Neutrophil (primary cell): ENCODE data around the gene GPBAR1.

Experiments used
- H3K27ac ChIP-seq: fragments of 200-600 bp; sonication (generic); 2 replicates; pipeline ENCODE4 v1.5.1; 2016; ENCODE audit warnings: mild to moderate bottlenecking, moderate library complexity
- H3K27me3 ChIP-seq: fragments of 200-600 bp; sonication (generic); 2 replicates; pipeline ENCODE4 v1.6.0; 2016; ENCODE audit warnings: mild to moderate bottlenecking
- H3K36me3 ChIP-seq: fragments of 200-600 bp; sonication (generic); 2 replicates; pipeline ENCODE4 v1.5.1; 2017
- H3K4me1 ChIP-seq, 2 experiments: fragments of 200-600 bp in 1 of 2; sonication (generic) in 1 of 2; 1 replicate in 1 of 2; 2 replicates in 1 of 2; pipeline versions ENCODE4 v1.5.1 to v1.6.1; 2013 to 2016; ENCODE audit warnings: low read depth in 1 of 2, low read length in 1 of 2, mild to moderate bottlenecking in 1 of 2, moderate library complexity in 1 of 2; ENCODE audit not compliant: control insufficient read depth in 1 of 2, insufficient read depth in 1 of 2
- H3K4me3 ChIP-seq, 2 experiments: fragments of 200-600 bp in 1 of 2; sonication (generic) in 1 of 2; 1 replicate in 1 of 2; 2 replicates in 1 of 2; pipeline ENCODE4 v1.5.1; 2013 to 2016; ENCODE audit warnings: low read depth in 1 of 2, low read length in 1 of 2, mild to moderate bottlenecking in 1 of 2, moderate library complexity in 1 of 2
- H3K9me3 ChIP-seq: fragments of 200-600 bp; sonication (generic); 2 replicates; pipeline ENCODE4 v1.5.1; 2016
- TF ChIP-seq, protein P1 (sequence below): fragments of 200-600 bp; sonication (generic); IDR thresholded peaks from 2 replicates; pipeline ENCODE4 v1.5.1; 2016; ENCODE audit warnings: antibody characterized with exemption

The GPBAR1 gene

DNA sequence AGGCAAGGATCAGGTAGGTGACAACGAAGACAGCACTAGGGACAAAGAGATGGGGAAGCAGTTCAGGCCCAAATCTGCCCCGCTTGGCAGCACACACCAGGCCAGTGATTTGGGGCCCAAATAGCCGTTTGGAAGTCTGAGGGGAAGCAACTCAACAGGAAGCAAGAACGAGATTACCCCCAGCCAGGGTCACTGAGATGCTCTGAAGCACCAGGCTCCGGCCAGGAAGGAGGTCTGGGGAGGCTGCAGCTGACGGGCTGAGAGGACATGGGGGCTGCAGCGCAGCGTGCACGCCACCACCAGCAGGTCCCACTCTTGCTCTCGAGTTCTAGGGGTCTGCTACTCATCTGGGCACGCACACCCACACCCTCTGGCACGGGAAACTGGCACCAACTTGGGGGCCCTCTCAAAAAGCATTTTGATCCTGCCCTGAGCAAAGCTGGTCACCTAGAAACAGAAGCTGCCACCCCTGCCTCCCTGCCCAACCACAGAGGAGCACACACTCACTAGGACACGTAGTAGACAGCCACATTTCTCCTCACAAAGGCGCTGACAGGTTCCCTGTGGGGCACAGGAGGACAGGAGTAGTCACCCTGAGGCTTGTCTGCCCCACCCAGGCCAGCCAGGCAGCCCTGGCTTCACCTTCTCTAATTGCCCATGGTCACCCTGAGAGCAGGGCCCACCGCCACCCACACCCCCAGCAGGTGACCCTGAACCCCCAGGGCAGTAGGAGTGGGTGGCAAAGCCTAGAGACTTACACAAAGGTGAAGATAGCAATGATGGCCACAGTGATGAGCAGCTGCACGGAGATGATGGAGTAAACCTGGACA lies 17.9 kb downstream of the GPBAR1 start:
- TF ChIP-seq, protein P1, sequence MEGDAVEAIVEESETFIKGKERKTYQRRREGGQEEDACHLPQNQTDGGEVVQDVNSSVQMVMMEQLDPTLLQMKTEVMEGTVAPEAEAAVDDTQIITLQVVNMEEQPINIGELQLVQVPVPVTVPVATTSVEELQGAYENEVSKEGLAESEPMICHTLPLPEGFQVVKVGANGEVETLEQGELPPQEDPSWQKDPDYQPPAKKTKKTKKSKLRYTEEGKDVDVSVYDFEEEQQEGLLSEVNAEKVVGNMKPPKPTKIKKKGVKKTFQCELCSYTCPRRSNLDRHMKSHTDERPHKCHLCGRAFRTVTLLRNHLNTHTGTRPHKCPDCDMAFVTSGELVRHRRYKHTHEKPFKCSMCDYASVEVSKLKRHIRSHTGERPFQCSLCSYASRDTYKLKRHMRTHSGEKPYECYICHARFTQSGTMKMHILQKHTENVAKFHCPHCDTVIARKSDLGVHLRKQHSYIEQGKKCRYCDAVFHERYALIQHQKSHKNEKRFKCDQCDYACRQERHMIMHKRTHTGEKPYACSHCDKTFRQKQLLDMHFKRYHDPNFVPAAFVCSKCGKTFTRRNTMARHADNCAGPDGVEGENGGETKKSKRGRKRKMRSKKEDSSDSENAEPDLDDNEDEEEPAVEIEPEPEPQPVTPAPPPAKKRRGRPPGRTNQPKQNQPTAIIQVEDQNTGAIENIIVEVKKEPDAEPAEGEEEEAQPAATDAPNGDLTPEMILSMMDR = no peak
- Histone ChIP-seq H3K9me3 (no peaks in the 10 kb centered on the region), H3K4me3 (no peak overlapping the region), H3K27me3 (no peaks in the 10 kb centered on the region), H3K36me3 (peaks cover 100% of the 10 kb centered on the region), H3K27ac (peak overlapping the region; percentile 3), H3K4me1 (peaks cover 11 to 20% of the 10 kb centered on the region in 2 experiments)

- peaks cover 94% of the 10 kb centered on the region for H3K36me3 ChIP-seq
- H3K4me1 ChIP-seq = peaks cover 12 to 17% of the 10 kb centered on the region in 2 experiments
- no peak overlapping the region for H3K27ac ChIP-seq
- no peaks in the 10 kb centered on the region for H3K27me3 ChIP-seq
- TF ChIP-seq, protein P1 = no peak
- H3K9me3 ChIP-seq = no peaks in the 10 kb centered on the region
- H3K4me3 ChIP-seq = no peak overlapping the region
Measured at GRCh38 chr2:218280260-218280870, 19.6 kb downstream of the GPBAR1 start.

GRCh38 chr2:218281449-218281848 lies 20.6 kb downstream of the GPBAR1 start:
- Histone ChIP-seq H3K4me1 (peaks cover 14 to 17% of the 10 kb centered on the region in 2 experiments), H3K27ac (no peak overlapping the region), H3K36me3 (peaks cover 84% of the 10 kb centered on the region)

DNA sequence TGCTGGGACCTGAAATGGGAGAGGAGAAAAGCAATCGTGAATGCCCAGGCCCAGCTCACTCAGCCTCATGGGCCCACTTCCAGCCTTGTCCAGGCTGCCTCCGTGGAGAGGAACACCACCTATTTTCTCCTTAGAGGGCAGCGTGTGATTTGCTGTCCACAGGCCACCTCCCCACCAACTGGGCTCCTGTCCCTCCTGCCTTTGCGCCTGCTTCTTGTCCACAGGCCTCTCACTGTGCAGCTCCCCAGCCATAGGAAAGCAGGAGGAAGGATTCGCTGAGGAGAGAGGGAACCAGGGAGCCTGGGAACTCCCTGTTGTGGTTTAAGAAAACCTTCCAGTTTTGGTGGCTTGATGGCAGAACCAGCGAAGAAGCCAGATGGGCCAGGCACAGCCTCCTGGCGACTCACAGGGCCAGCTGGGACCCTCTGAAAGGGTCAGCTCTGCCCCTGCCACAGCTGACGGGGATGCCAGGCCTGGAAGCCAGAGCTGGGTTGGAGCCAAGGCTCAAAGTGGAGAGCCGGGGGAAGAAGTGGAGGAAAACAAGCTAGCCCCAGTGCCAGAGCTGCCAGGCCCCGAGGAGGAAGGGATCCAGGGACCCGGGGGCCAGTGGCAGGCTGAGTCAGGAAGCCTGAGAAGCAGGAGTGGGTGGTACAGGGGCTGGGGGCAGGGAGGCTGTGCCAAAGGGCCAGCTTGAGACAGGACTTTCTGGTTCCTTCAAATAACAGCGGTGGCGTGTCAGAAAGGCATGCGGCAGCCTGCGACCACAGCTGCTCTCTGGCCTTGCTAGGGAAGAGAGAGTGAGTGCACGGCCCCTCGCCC lies 21.6 kb downstream of the GPBAR1 start:
- Histone ChIP-seq H3K27ac (peak overlapping the region; percentile 2), H3K4me3 (no peak overlapping the region), H3K36me3 (peaks cover 75% of the 10 kb centered on the region)

More at GRCh38 chr2:218281449-218281848, 20.6 kb downstream of the GPBAR1 start:
- TF ChIP-seq, protein P1 = no peak
- H3K27me3 ChIP-seq = no peaks in the 10 kb centered on the region
- H3K4me3 ChIP-seq = no peak overlapping the region
- no peaks in the 10 kb centered on the region for H3K9me3 ChIP-seq

More for the DNA sequence above, 21.6 kb downstream of the GPBAR1 start:
- no peaks in the 10 kb centered on the region for H3K9me3 ChIP-seq
- no peaks in the 10 kb centered on the region for H3K27me3 ChIP-seq
- peaks cover 24% of the 10 kb centered on the region in 2 experiments for H3K4me1 ChIP-seq
- TF ChIP-seq, protein P1 = no peak
